ENCODE data around the gene ILDR2.
A peak's percentile ranks its signal among the peaks of the same experiment; 100 is the strongest.

The ILDR2 gene

GRCh38 chr1:166874464-166874863 lies 100.9 kb downstream of the ILDR2 start:
- H3K36me3 Mint-ChIP-seq (ENCODE audit: low read depth) = no peaks in the 10 kb centered on the region
- peaks cover 50% of the 10 kb centered on the region for H3K4me1 Mint-ChIP-seq (ENCODE audit: low read depth)

GRCh38 chr1:166870584-166870983 lies 104.8 kb downstream of the ILDR2 start:
- H3K27ac Mint-ChIP-seq = no peak overlapping the region
- H3K27me3 Mint-ChIP-seq (ENCODE audit: low read depth) = no peaks in the 10 kb centered on the region
- peaks cover 41% of the 10 kb centered on the region for H3K4me1 Mint-ChIP-seq (ENCODE audit: low read depth)
- H3K36me3 Mint-ChIP-seq (ENCODE audit: low read depth) = peaks cover 10% of the 10 kb centered on the region
- H3K4me3 Mint-ChIP-seq = no peak overlapping the region
- H3K9me3 Mint-ChIP-seq = no peaks in the 10 kb centered on the region

More at GRCh38 chr1:166874464-166874863, 100.9 kb downstream of the ILDR2 start:
- peaks cover 4% of the 10 kb centered on the region for H3K9me3 Mint-ChIP-seq
- H3K27me3 Mint-ChIP-seq (ENCODE audit: low read depth) = peaks cover 4% of the 10 kb centered on the region
- H3K4me3 Mint-ChIP-seq = peak overlapping the region; percentile 39
- no peak overlapping the region for H3K27ac Mint-ChIP-seq

GRCh38 chr1:166869318-166870099 lies 105.8 kb downstream of the ILDR2 start:
- peaks cover 32% of the 10 kb centered on the region for H3K4me1 Mint-ChIP-seq (ENCODE audit: low read depth)
- no peak overlapping the region for H3K4me3 Mint-ChIP-seq
- no peaks in the 10 kb centered on the region for H3K27me3 Mint-ChIP-seq (ENCODE audit: low read depth)
- no peaks in the 10 kb centered on the region for H3K9me3 Mint-ChIP-seq
- peaks cover 10% of the 10 kb centered on the region for H3K36me3 Mint-ChIP-seq (ENCODE audit: low read depth)
- H3K27ac Mint-ChIP-seq = peak overlapping the region; percentile 33

- peaks cover 30% of the 10 kb centered on the region for H3K4me1 Mint-ChIP-seq (ENCODE audit: low read depth)
- no peaks in the 10 kb centered on the region for H3K9me3 Mint-ChIP-seq
- H3K36me3 Mint-ChIP-seq (ENCODE audit: low read depth) = peaks cover 15% of the 10 kb centered on the region
- H3K27me3 Mint-ChIP-seq (ENCODE audit: low read depth) = no peaks in the 10 kb centered on the region
- no peak overlapping the region for H3K27ac Mint-ChIP-seq
- H3K4me3 Mint-ChIP-seq = no peak overlapping the region
Measured at GRCh38 chr1:166868639-166869038, 106.7 kb downstream of the ILDR2 start.

- Mint-ChIP-seq H3K36me3 (ENCODE audit: low read depth) (peaks cover 29% of the 10 kb centered on the region), H3K27me3 (ENCODE audit: low read depth) (no peaks in the 10 kb centered on the region), H3K4me1 (ENCODE audit: low read depth) (peaks cover 19% of the 10 kb centered on the region), H3K27ac (no peak overlapping the region), H3K4me3 (no peak overlapping the region), H3K9me3 (no peaks in the 10 kb centered on the region)
Measured at GRCh38 chr1:166865926-166866325, 109.4 kb downstream of the ILDR2 start.

- peaks cover 51% of the 10 kb centered on the region for H3K36me3 Mint-ChIP-seq (ENCODE audit: low read depth)
- peaks cover 4% of the 10 kb centered on the region for H3K4me1 Mint-ChIP-seq (ENCODE audit: low read depth)
- H3K27ac Mint-ChIP-seq = no peak overlapping the region
- H3K4me3 Mint-ChIP-seq = no peak overlapping the region
- H3K9me3 Mint-ChIP-seq = no peaks in the 10 kb centered on the region
- no peaks in the 10 kb centered on the region for H3K27me3 Mint-ChIP-seq (ENCODE audit: low read depth)
Measured at GRCh38 chr1:166859597-166859996, 115.7 kb downstream of the ILDR2 start.

- no peaks in the 10 kb centered on the region for H3K27me3 Mint-ChIP-seq (ENCODE audit: low read depth)
- no peaks in the 10 kb centered on the region for H3K9me3 Mint-ChIP-seq
- H3K4me3 Mint-ChIP-seq = no peak overlapping the region
- H3K4me1 Mint-ChIP-seq (ENCODE audit: low read depth) = peaks cover 4% of the 10 kb centered on the region
- peaks cover 54% of the 10 kb centered on the region for H3K36me3 Mint-ChIP-seq (ENCODE audit: low read depth)
- peak overlapping the region; percentile 32 for H3K27ac Mint-ChIP-seq
Measured at GRCh38 chr1:166858726-166859419, 116.5 kb downstream of the ILDR2 start.
